Ramos (cell line): ENCODE measurements around the gene HES1.

Source experiments
- in situ Hi-C: fragments of 300-500 bp; cut with MboI; formaldehyde crosslinking; loops from one replicate; pipeline ENCODE4 v1.14.3; 2022; ENCODE audit warnings: low sequenced_read_pairs; ENCODE audit not compliant: unreplicated experiment

The HES1 gene

DNA sequence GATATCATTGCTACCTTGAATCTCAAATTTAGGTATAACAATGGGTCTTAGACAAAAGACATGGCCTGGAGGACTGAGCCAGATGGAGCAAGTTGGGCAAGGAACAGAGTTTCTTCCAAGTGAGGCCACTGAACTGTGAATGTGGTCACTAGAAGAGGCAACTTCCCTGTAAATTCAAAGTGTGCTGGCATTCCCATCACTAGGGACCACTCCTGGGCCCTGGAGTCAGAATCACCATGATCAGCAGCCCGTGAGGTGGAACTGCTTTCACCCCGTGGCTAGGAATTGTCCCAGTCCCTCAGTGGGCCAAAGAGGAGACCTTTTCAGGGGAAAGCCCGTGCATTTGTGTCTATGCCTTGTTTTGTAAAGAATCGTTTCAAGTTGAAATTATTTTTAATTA, 47.3 kb downstream of the HES1 start:
- in situ Hi-C loops = no loop called here

DNA sequence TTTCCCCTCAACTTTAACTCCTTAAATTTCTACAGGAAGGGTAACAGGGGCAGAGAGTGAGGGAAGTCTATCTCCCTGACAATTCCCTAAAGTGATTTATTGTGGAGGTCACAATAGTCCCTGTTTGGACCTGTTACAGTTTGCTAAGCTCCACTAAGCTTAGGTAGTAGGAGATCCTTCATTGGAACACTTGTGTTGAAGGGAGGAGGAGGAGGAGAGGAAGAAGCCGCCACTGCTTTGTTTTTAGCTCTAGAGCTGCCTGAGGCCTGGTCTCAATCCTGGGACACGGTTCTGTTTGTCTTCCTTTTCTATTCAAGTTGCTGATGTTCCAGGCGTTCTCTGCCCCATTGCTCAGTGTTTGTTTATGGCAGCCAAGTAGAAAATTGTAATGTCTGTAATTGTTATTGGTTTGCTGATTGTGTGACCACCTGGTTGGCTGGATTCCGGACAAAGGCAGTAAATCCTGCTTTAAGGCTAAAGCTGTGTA, 48.4 kb downstream of the HES1 start:
- in situ Hi-C loops = no loop called here

DNA sequence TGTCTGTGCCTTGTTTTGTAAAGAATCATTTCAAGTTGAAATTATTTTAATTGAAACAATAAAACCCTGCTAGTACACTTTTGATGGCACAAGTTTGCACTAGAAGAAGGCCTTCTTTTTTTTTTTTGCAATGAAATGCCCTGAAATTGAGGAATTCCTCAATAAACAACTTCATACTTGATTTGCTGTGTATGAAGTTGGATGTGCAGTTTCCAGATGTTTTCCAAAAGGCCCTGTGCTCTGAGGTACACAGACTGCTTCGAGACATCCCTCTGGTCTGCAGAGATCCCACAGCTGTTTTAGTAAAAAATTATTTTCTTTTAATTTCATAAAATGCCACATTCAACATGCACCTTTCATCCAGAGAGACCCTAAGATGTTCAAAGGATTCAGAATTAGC, 48.9 kb downstream of the HES1 start:
- in situ Hi-C loops = no loop called here

DNA sequence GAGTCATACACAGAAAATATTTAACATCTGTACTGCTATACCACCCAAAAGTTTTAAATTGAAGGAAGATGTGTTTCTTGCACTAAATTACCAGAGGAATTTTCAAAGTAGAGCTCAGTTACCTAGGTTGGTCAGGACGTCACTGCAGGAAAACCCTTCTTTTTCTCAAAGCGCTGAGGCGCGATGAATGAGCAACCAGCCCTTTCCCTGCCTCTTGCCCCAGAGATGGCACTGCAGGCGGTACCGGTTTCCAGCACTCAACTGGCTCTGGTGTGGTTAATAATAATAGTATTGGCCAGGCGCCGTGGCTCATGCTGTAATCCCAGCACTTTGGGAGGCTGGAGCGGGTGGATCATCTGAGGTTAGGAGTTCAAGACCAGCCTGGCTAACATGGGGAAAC, 49.3 kb downstream of the HES1 start:
- in situ Hi-C loops = no loop called here

DNA sequence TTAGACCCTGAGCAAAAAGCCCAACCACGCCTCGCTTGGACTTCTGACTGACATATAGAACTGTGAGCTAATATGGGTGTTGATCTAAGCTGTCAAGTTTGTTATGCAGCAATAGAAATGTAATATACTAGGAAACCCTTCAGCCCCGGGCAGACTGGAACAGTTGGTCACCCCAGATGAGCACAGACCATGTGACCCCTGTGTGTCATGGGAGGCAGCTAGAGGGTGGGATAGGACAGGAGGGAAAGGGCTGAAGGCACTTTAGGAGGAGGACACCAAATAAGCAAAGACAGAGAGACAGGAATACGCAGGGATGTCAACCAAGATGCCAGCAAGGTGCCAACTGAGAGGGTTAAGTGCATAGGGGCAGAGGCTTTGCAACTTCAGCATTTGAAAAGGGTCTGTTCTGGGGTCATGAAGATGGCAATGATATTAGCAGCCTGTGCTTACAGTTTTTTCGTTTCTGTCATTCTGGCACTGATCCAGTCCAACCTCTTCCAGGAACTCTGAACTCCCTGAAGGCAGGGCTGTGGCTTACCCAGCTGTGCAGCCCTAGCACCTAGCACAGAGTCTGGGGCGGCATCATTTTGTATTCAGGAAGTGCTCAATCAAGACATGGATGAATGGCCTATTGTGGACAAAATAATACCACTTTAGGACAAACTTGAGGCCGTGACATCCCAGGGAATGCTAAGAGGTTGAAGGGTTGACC, 51.4 kb downstream of the HES1 start:
- in situ Hi-C loops = no loop called here
